Measurements from ENCODE around the gene ITIH3. TPM values are rescaled to one million over a fixed set of nuclear protein-coding genes. Genes with fewer than 3 reads are reported as not detected.

The ITIH3 gene
- polyA plus RNA-seq, 2 donors = 0.88 to 1.1 TPM

- Histone ChIP-seq H3K27ac (ENCODE audit: low read depth in 2 of 2, low read length in 1 of 2) (no peak overlapping the region), H3K4me3 (ENCODE audit: low read depth in 1 of 2, low read length in 2 of 2) (no peak overlapping the region), H3K36me3 (ENCODE audit: control insufficient read depth in 2 of 2, insufficient read depth in 2 of 2, low read length in 1 of 2) (no peaks in the 10 kb centered on the region), H3K27me3 (ENCODE audit: control insufficient read depth in 1 of 2, insufficient read depth in 2 of 2, low read length in 2 of 2) (no peaks in the 10 kb centered on the region), H3K4me1 (ENCODE audit: control insufficient read depth in 2 of 2, insufficient read depth in 2 of 2, low read length in 1 of 2) (no peaks in the 10 kb centered on the region), H3K9me3 (ENCODE audit: control insufficient read depth in 2 of 2, insufficient read depth in 1 of 2, low read depth in 1 of 2, low read length in 1 of 2) (no peaks in the 10 kb centered on the region)
- WGBS, 2 donors = 76 to 83% methylated on average over 11 of the region's 11 CpGs
These were observed 15.4 kb upstream of the ITIH3 start for GRCh38 chr3:52779011-52779836.

- Histone ChIP-seq H3K36me3 (ENCODE audit: control insufficient read depth in 2 of 2, insufficient read depth in 2 of 2, low read length in 1 of 2) (no peaks in the 10 kb centered on the region), H3K4me1 (ENCODE audit: control insufficient read depth in 2 of 2, insufficient read depth in 2 of 2, low read length in 1 of 2) (no peaks in the 10 kb centered on the region), H3K27me3 (ENCODE audit: control insufficient read depth in 1 of 2, insufficient read depth in 2 of 2, low read length in 2 of 2) (no peaks in the 10 kb centered on the region), H3K27ac (ENCODE audit: low read depth in 2 of 2, low read length in 1 of 2) (no peak overlapping the region), H3K9me3 (ENCODE audit: control insufficient read depth in 2 of 2, insufficient read depth in 1 of 2, low read depth in 1 of 2, low read length in 1 of 2) (no peaks in the 10 kb centered on the region), H3K4me3 (ENCODE audit: low read depth in 1 of 2, low read length in 2 of 2) (no peak overlapping the region)
- 83 to 85% methylated on average over 8 of the region's 8 CpGs for WGBS, 2 donors
These were observed 14.6 kb upstream of the ITIH3 start for GRCh38 chr3:52779837-52780585.

- 54 to 60% methylated on average over 13 of the region's 13 CpGs for WGBS, 2 donors
- no peaks in the 10 kb centered on the region for H3K36me3 ChIP-seq (ENCODE audit: control insufficient read depth in 2 of 2, insufficient read depth in 2 of 2, low read length in 1 of 2)
- H3K27me3 ChIP-seq (ENCODE audit: control insufficient read depth in 1 of 2, insufficient read depth in 2 of 2, low read length in 2 of 2) = no peaks in the 10 kb centered on the region
- H3K9me3 ChIP-seq (ENCODE audit: control insufficient read depth in 2 of 2, insufficient read depth in 1 of 2, low read depth in 1 of 2, low read length in 1 of 2) = no peaks in the 10 kb centered on the region
- H3K4me1 ChIP-seq (ENCODE audit: control insufficient read depth in 2 of 2, insufficient read depth in 2 of 2, low read length in 1 of 2) = no peaks in the 10 kb centered on the region
- H3K27ac ChIP-seq (ENCODE audit: low read depth in 2 of 2, low read length in 1 of 2) = no peak overlapping the region
- H3K4me3 ChIP-seq (ENCODE audit: low read depth in 1 of 2, low read length in 2 of 2) = no peak overlapping the region
These were observed 12.9 kb upstream of the ITIH3 start for GRCh38 chr3:52781741-52782140.

GRCh38 chr3:52782412-52783210, 12.0 kb upstream of the ITIH3 start:
- Histone ChIP-seq H3K27ac (ENCODE audit: low read depth in 2 of 2, low read length in 1 of 2) (no peak overlapping the region), H3K27me3 (ENCODE audit: control insufficient read depth in 1 of 2, insufficient read depth in 2 of 2, low read length in 2 of 2) (no peaks in the 10 kb centered on the region), H3K9me3 (ENCODE audit: control insufficient read depth in 2 of 2, insufficient read depth in 1 of 2, low read depth in 1 of 2, low read length in 1 of 2) (no peaks in the 10 kb centered on the region), H3K4me1 (ENCODE audit: control insufficient read depth in 2 of 2, insufficient read depth in 2 of 2, low read length in 1 of 2) (no peaks in the 10 kb centered on the region), H3K4me3 (ENCODE audit: low read depth in 1 of 2, low read length in 2 of 2) (no peak overlapping the region), H3K36me3 (ENCODE audit: control insufficient read depth in 2 of 2, insufficient read depth in 2 of 2, low read length in 1 of 2) (no peaks in the 10 kb centered on the region)
- WGBS, 2 donors = 75% methylated on average over 12 of the region's 12 CpGs

- Histone ChIP-seq H3K4me1 (ENCODE audit: control insufficient read depth in 2 of 2, insufficient read depth in 2 of 2, low read length in 1 of 2) (no peaks in the 10 kb centered on the region), H3K4me3 (ENCODE audit: low read depth in 1 of 2, low read length in 2 of 2) (no peak overlapping the region), H3K27ac (ENCODE audit: low read depth in 2 of 2, low read length in 1 of 2) (no peak overlapping the region), H3K36me3 (ENCODE audit: control insufficient read depth in 2 of 2, insufficient read depth in 2 of 2, low read length in 1 of 2) (no peaks in the 10 kb centered on the region), H3K27me3 (ENCODE audit: control insufficient read depth in 1 of 2, insufficient read depth in 2 of 2, low read length in 2 of 2) (no peaks in the 10 kb centered on the region), H3K9me3 (ENCODE audit: control insufficient read depth in 2 of 2, insufficient read depth in 1 of 2, low read depth in 1 of 2, low read length in 1 of 2) (no peaks in the 10 kb centered on the region)
- whole genome bisulfite sequencing, 2 donors = 86 to 88% methylated on average over 3 of the region's 3 CpGs
These were observed 11.4 kb upstream of the ITIH3 start for GRCh38 chr3:52783211-52783555.

- no peaks in the 10 kb centered on the region for H3K27me3 ChIP-seq (ENCODE audit: control insufficient read depth in 1 of 2, insufficient read depth in 2 of 2, low read length in 2 of 2)
- H3K27ac ChIP-seq (ENCODE audit: low read depth in 2 of 2, low read length in 1 of 2) = no peak overlapping the region
- no peaks in the 10 kb centered on the region for H3K4me1 ChIP-seq (ENCODE audit: control insufficient read depth in 2 of 2, insufficient read depth in 2 of 2, low read length in 1 of 2)
- H3K9me3 ChIP-seq (ENCODE audit: control insufficient read depth in 2 of 2, insufficient read depth in 1 of 2, low read depth in 1 of 2, low read length in 1 of 2) = no peaks in the 10 kb centered on the region
- no peak overlapping the region for H3K4me3 ChIP-seq (ENCODE audit: low read depth in 1 of 2, low read length in 2 of 2)
- WGBS, 2 donors = 82 to 83% methylated on average over 18 of the region's 18 CpGs
- no peaks in the 10 kb centered on the region for H3K36me3 ChIP-seq (ENCODE audit: control insufficient read depth in 2 of 2, insufficient read depth in 2 of 2, low read length in 1 of 2)
These were observed 10.5 kb upstream of the ITIH3 start for GRCh38 chr3:52784021-52784621.

GRCh38 chr3:52784931-52785590, 9.5 kb upstream of the ITIH3 start:
- 88 to 90% methylated on average over 5 of the region's 5 CpGs for WGBS, 2 donors
- peaks cover 0 to 5% of the 10 kb centered on the region in 2 donors for H3K4me1 ChIP-seq (ENCODE audit: control insufficient read depth in 2 of 2, insufficient read depth in 2 of 2, low read length in 1 of 2)
- no peaks in the 10 kb centered on the region for H3K36me3 ChIP-seq (ENCODE audit: control insufficient read depth in 2 of 2, insufficient read depth in 2 of 2, low read length in 1 of 2)
- H3K27me3 ChIP-seq (ENCODE audit: control insufficient read depth in 1 of 2, insufficient read depth in 2 of 2, low read length in 2 of 2) = no peaks in the 10 kb centered on the region
- no peaks in the 10 kb centered on the region for H3K9me3 ChIP-seq (ENCODE audit: control insufficient read depth in 2 of 2, insufficient read depth in 1 of 2, low read depth in 1 of 2, low read length in 1 of 2)
- H3K4me3 ChIP-seq (ENCODE audit: low read depth in 1 of 2, low read length in 2 of 2) = no peak overlapping the region
- no peak overlapping the region for H3K27ac ChIP-seq (ENCODE audit: low read depth in 2 of 2, low read length in 1 of 2)

GRCh38 chr3:52786330-52787215, 8.0 kb upstream of the ITIH3 start:
- Histone ChIP-seq H3K36me3 (ENCODE audit: control insufficient read depth in 2 of 2, insufficient read depth in 2 of 2, low read length in 1 of 2) (no peaks in the 10 kb centered on the region), H3K4me3 (ENCODE audit: low read depth in 1 of 2, low read length in 2 of 2) (no peak overlapping the region), H3K9me3 (ENCODE audit: control insufficient read depth in 2 of 2, insufficient read depth in 1 of 2, low read depth in 1 of 2, low read length in 1 of 2) (no peaks in the 10 kb centered on the region), H3K27me3 (ENCODE audit: control insufficient read depth in 1 of 2, insufficient read depth in 2 of 2, low read length in 2 of 2) (no peaks in the 10 kb centered on the region), H3K27ac (ENCODE audit: low read depth in 2 of 2, low read length in 1 of 2) (no peak overlapping the region), H3K4me1 (ENCODE audit: control insufficient read depth in 2 of 2, insufficient read depth in 2 of 2, low read length in 1 of 2) (peaks cover 0 to 5% of the 10 kb centered on the region in 2 donors)
- WGBS, 2 donors = 85 to 86% methylated on average over 19 of the region's 19 CpGs

Data from esophagus (tissue), 2 donors.